Measurements from ENCODE around the gene DMXL1.

DNA sequence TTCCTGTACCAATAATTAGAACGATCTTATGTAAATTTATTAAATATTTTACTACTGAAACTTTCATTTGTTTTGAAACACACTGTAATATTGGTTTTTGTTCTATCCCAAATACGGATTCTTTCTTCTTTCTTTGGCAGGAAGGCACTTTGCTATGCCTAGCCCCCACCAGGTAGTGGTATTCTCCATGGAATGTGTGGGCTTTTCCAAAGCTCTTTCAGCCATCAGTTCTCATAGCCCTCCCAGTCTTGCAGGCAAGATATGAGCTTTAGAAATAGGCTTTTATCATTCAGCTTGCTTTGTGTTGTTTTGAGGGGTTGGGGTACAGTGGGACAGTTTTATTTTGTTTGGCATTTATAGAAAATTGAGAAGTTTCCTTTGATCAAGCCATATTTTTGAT, 107.5 kb downstream of the DMXL1 start:
- no peak for TF ChIP-seq CTCF (conservative IDR thresholded peaks at IDR 0.05)
- no peak for TF ChIP-seq ZFX (IDR thresholded peaks at IDR 0.05)
